Trophoblast cell (in vitro differentiated cells and primary cell): ENCODE measurements around the gene MUCL3.

Experiments
- DNase-seq, 2 donors: peaks; one replicate each; pipeline ENCODE4 v3.0.0-alpha.2; 2016
- H2AFZ ChIP-seq: 2 replicates; pipeline ENCODE4 v1.6.1; 2013; ENCODE audit warnings: low read length, moderate library complexity, mild to moderate bottlenecking; ENCODE audit not compliant: insufficient read depth, poor library complexity
- H2AK5ac ChIP-seq: 2 replicates; pipeline ENCODE4 v1.6.1; 2013; ENCODE audit warnings: mild to moderate bottlenecking, low read length
- H2BK120ac ChIP-seq: 2 replicates; pipeline ENCODE4 v1.6.1; 2013; ENCODE audit warnings: low read length, mild to moderate bottlenecking, moderate library complexity; ENCODE audit not compliant: insufficient read depth, poor library complexity
- H2BK12ac ChIP-seq: 2 replicates; pipeline ENCODE4 v1.6.1; 2013; ENCODE audit warnings: mild to moderate bottlenecking, low read length, moderate library complexity
- H2BK5ac ChIP-seq: 2 replicates; pipeline ENCODE4 v1.6.1; 2013; ENCODE audit warnings: low read length, low read depth, moderate library complexity, mild to moderate bottlenecking; ENCODE audit not compliant: poor library complexity
- H3K14ac ChIP-seq: 2 replicates; pipeline ENCODE4 v1.6.1; 2013; ENCODE audit warnings: mild to moderate bottlenecking, low read length
- H3K18ac ChIP-seq: 2 replicates; pipeline ENCODE4 v1.6.1; 2013; ENCODE audit warnings: mild to moderate bottlenecking, low read length
- H3K23ac ChIP-seq: 2 replicates; pipeline ENCODE4 v1.6.1; 2013; ENCODE audit warnings: low read length
- H3K27ac ChIP-seq: 2 replicates; pipeline ENCODE4 v1.5.1; 2013; ENCODE audit warnings: low read depth, mild to moderate bottlenecking, inconsistent platforms, low read length, moderate library complexity
- H3K27me3 ChIP-seq: 2 replicates; pipeline ENCODE4 v1.6.1; 2013; ENCODE audit warnings: inconsistent platforms, mild to moderate bottlenecking, low read length, moderate library complexity; ENCODE audit not compliant: insufficient read depth
- H3K36me3 ChIP-seq, 2 experiments: 1 replicate in 1 of 2; 2 replicates in 1 of 2; pipeline ENCODE4 v1.6.1; 2013; ENCODE audit warnings: low read length in 2 of 2, mild to moderate bottlenecking in 2 of 2, moderate library complexity in 1 of 2; ENCODE audit not compliant: insufficient read depth in 2 of 2, control insufficient read depth in 1 of 2
- H3K4ac ChIP-seq: 2 replicates; pipeline ENCODE4 v1.6.1; 2013; ENCODE audit warnings: low read depth, mild to moderate bottlenecking, low read length, moderate library complexity
- H3K4me1 ChIP-seq, 2 experiments: 1 replicate in 1 of 2; 2 replicates in 1 of 2; pipeline ENCODE4 v1.6.1; 2013; ENCODE audit warnings: low read length in 2 of 2, mild to moderate bottlenecking in 2 of 2, moderate library complexity in 1 of 2; ENCODE audit not compliant: insufficient read depth in 2 of 2, control insufficient read depth in 1 of 2
- H3K4me2 ChIP-seq: 2 replicates; pipeline ENCODE4 v1.6.1; 2013; ENCODE audit warnings: inconsistent platforms, mild to moderate bottlenecking, low read length, moderate library complexity
- H3K4me3 ChIP-seq: 2 replicates; pipeline ENCODE4 v1.5.1; 2013; ENCODE audit warnings: mild to moderate bottlenecking, low read depth, low read length, inconsistent platforms
- H3K79me1 ChIP-seq: one replicate; pipeline ENCODE4 v1.6.1; 2013; ENCODE audit warnings: low read length
- H3K79me2 ChIP-seq: 2 replicates; pipeline ENCODE4 v1.6.1; 2013; ENCODE audit warnings: low read length, mild to moderate bottlenecking; ENCODE audit not compliant: control insufficient read depth, insufficient read depth, poor library complexity
- H3K9ac ChIP-seq: 2 replicates; pipeline ENCODE4 v1.6.1; 2013; ENCODE audit warnings: mild to moderate bottlenecking, low read length
- H3K9me3 ChIP-seq: 2 replicates; pipeline ENCODE4 v1.6.1; 2013; ENCODE audit warnings: low read depth, mild to moderate bottlenecking, control low read depth, inconsistent platforms, low read length; ENCODE audit not compliant: insufficient read depth
- H4K12ac ChIP-seq: 2 replicates; pipeline ENCODE4 v1.6.1; 2013; ENCODE audit warnings: low read depth, mild to moderate bottlenecking, low read length, moderate library complexity
- H4K8ac ChIP-seq: 2 replicates; pipeline ENCODE4 v1.6.1; 2013; ENCODE audit warnings: low read depth, mild to moderate bottlenecking, low read length, moderate library complexity
- H4K91ac ChIP-seq: one replicate; pipeline ENCODE4 v1.6.1; 2013; ENCODE audit warnings: low read depth, mild to moderate bottlenecking, low read length, moderate library complexity
- WGBS: extraction: QIAGEN DNeasy Blood & Tissue Kit; methylation state at CpG from one replicate; pipeline ENCODE4 v1.1.7; 2013; ENCODE audit warnings: missing lambda C conversion rate; ENCODE audit not compliant: insufficient read length, insufficient coverage; ENCODE audit errors: extremely low coverage; 5-methylcytosine and 5-hydroxymethylcytosine counted together

Gene MUCL3

DNA sequence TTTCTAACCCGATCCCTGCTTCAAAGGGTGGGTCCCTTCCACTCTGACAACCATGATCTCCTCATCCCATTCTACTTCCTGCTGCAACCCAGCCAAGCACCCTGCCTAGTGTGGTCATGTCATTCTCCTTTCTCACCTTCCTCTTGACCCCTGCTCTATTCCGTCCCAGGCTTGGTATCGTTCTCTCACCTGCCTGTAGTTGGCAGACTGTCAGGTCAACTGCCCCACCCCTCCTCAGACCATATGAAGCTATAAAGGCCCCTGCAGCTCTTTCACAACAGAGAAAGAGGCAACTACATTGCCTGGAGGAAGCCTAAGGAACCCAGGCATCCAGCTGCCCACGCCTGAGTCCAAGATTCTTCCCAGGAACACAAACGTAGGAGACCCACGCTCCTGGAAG is 42.7 kb downstream of the MUCL3 start, which contains the start of gene MUC21:
Gene MUC21, plus strand, starts transcription at position 280 of the 400 bp plus-strand sequence. CDS start 241 bp downstream, outside the sequence.
- no peak within 1 kb of the TSS for H2AK5ac ChIP-seq
- H3K79me1 ChIP-seq, result peaks cover 2% of the 10 kb centered on the region
- H3K4me1 ChIP-seq, result peaks cover 5 to 6% of the 10 kb centered on the region in 2 experiments
- no peak within 1 kb of the TSS for H3K27ac ChIP-seq
- no peaks in the 10 kb centered on the region for H3K27me3 ChIP-seq
- H3K9ac ChIP-seq, result no peak within 1 kb of the TSS
- no peak within 1 kb of the TSS for H3K23ac ChIP-seq
- H2BK120ac ChIP-seq, result no peak within 1 kb of the TSS
- no peak within 1 kb of the TSS for H2AFZ ChIP-seq
- no peaks in the 10 kb centered on the region for H3K36me3 ChIP-seq
- H2BK12ac ChIP-seq, result no peak within 1 kb of the TSS
- no peak within 1 kb of the TSS for H2BK5ac ChIP-seq
- H4K8ac ChIP-seq, result no peak within 1 kb of the TSS
- no peaks in the 10 kb centered on the region for H3K9me3 ChIP-seq
- H3K18ac ChIP-seq, result no peak within 1 kb of the TSS
- no peak within 1 kb of the TSS for H4K91ac ChIP-seq
- no peaks in the 10 kb centered on the region for H3K79me2 ChIP-seq
- WGBS, result no CpG with 5 or more reads among the region's 6 CpGs
- no peak for DNase-seq
- H3K14ac ChIP-seq, result no peak within 1 kb of the TSS
- H3K4me3 ChIP-seq, result no peak within 1 kb of the TSS
- H3K4ac ChIP-seq, result no peak within 1 kb of the TSS
- H3K4me2 ChIP-seq, result no peak within 1 kb of the TSS
- H4K12ac ChIP-seq, result no peak within 1 kb of the TSS

DNA sequence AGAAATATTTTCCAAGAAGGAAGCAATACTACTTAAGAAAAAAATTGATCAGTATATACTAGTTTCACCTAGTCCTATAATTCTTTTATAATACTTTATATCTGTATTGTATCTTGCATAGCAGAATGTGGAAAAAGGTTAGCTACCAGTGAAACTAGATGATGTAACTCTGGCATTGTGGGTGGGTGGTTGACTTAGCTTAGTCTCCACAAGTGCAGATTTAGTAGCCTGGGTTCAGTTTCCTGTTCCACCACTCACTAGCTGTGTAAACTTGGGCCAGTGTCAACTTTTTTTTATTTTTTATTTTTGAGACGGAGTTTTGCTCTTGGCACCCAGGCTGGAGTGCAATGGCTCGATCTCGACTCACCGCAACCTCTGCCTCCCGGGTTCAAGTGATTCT is 44.7 kb downstream of the MUCL3 start:
- Histone ChIP-seq H3K9me3 (no peaks in the 10 kb centered on the region), H3K79me1 (peaks cover 2% of the 10 kb centered on the region), H4K8ac (no peak overlapping the region), H4K12ac (no peak overlapping the region), H2BK5ac (no peak overlapping the region), H3K4ac (no peak overlapping the region), H3K27me3 (no peaks in the 10 kb centered on the region), H3K9ac (no peak overlapping the region), H2AK5ac (no peak overlapping the region), H2BK12ac (no peak overlapping the region), H3K23ac (no peak overlapping the region), H3K4me1 (peaks cover 9 to 17% of the 10 kb centered on the region in 2 experiments), H3K14ac (no peak overlapping the region), H3K27ac (no peak overlapping the region), H3K4me3 (no peak overlapping the region), H3K79me2 (no peaks in the 10 kb centered on the region), H2BK120ac (no peak overlapping the region), H3K18ac (no peak overlapping the region), H2AFZ (no peak overlapping the region), H3K4me2 (no peak overlapping the region), H4K91ac (no peak overlapping the region), H3K36me3 (no peaks in the 10 kb centered on the region)
- no CpG with 5 or more reads among the region's 5 CpGs for WGBS
- no peak for DNase-seq

DNA sequence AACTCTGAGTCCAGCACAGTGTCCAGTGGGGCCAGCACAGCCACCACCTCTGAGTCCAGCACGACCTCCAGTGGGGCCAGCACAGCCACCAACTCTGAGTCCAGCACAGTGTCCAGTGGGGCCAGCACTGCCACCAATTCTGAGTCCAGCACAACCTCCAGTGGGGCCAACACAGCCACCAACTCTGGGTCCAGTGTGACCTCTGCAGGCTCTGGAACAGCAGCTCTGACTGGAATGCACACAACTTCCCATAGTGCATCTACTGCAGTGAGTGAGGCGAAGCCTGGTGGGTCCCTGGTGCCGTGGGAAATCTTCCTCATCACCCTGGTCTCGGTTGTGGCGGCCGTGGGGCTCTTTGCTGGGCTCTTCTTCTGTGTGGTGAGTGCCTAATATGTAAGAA is 46.5 kb downstream of the MUCL3 start:
- no peak overlapping the region for H2BK120ac ChIP-seq
- peaks cover 2% of the 10 kb centered on the region for H3K79me1 ChIP-seq
- H3K23ac ChIP-seq, result no peak overlapping the region
- no peak overlapping the region for H3K27ac ChIP-seq
- H2BK12ac ChIP-seq, result no peak overlapping the region
- no peak overlapping the region for H3K4ac ChIP-seq
- no peak overlapping the region for H3K9ac ChIP-seq
- H2BK5ac ChIP-seq, result no peak overlapping the region
- no peaks in the 10 kb centered on the region for H3K36me3 ChIP-seq
- no peak overlapping the region for H4K12ac ChIP-seq
- H2AFZ ChIP-seq, result no peak overlapping the region
- no peaks in the 10 kb centered on the region for H3K9me3 ChIP-seq
- no peak overlapping the region for H3K14ac ChIP-seq
- DNase-seq, result no peak
- no peak overlapping the region for H3K18ac ChIP-seq
- H3K4me3 ChIP-seq, result no peak overlapping the region
- H3K27me3 ChIP-seq, result no peaks in the 10 kb centered on the region
- H3K79me2 ChIP-seq, result no peaks in the 10 kb centered on the region
- H4K91ac ChIP-seq, result no peak overlapping the region
- no CpG with 5 or more reads among the region's 6 CpGs for WGBS
- no peak overlapping the region for H3K4me2 ChIP-seq
- H3K4me1 ChIP-seq, result peaks cover 8 to 13% of the 10 kb centered on the region in 2 experiments
- no peak overlapping the region for H2AK5ac ChIP-seq
- no peak overlapping the region for H4K8ac ChIP-seq

DNA sequence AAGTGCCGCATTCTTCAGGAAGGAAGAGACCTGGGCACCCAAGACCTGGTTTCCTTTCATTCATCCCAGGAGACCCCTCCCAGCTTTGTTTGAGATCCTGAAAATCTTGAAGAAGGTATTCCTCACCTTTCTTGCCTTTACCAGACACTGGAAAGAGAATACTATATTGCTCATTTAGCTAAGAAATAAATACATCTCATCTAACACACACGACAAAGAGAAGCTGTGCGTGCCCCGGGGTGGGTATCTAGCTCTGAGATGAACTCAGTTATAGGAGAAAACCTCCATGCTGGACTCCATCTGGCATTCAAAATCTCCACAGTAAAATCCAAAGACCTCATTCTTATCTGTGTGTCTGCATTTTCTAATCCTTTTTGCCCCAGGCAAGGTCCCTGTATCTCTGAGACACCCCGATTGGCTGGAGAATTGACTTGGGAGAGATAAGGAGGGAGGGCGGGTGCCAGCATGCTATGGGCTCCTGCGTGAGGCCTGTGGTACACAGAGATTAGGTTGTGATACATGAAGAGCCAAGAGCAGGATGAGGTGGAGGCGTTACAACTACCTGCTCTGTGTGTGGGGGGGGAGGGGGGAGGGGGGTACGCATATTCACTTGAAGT is 47.5 kb downstream of the MUCL3 start:
- Histone ChIP-seq H4K8ac (no peak overlapping the region), H2BK5ac (no peak overlapping the region), H2BK120ac (no peak overlapping the region), H3K23ac (no peak overlapping the region), H3K9me3 (no peaks in the 10 kb centered on the region), H3K27me3 (no peaks in the 10 kb centered on the region), H3K9ac (no peak overlapping the region), H2AFZ (no peak overlapping the region), H3K79me2 (no peaks in the 10 kb centered on the region), H4K91ac (no peak overlapping the region), H3K4me3 (no peak overlapping the region), H3K27ac (no peak overlapping the region), H3K79me1 (peaks cover 2% of the 10 kb centered on the region), H3K18ac (no peak overlapping the region), H3K14ac (no peak overlapping the region), H3K4ac (no peak overlapping the region), H2BK12ac (peak overlapping the region; percentile 32), H4K12ac (no peak overlapping the region), H2AK5ac (no peak overlapping the region), H3K4me2 (no peak overlapping the region), H3K4me1 (peaks cover 7 to 12% of the 10 kb centered on the region in 2 experiments), H3K36me3 (no peaks in the 10 kb centered on the region)
- WGBS, result no CpG with 5 or more reads among the region's 9 CpGs
- DNase-seq, result peak; percentile 97 to 99
